Activated CD4-positive, alpha-beta T cell treated with anti-CD3 and anti-CD28 coated beads for 36 hours (primary cell): ENCODE measurements around the gene PITPNC1. TPM values are rescaled to one million over a fixed set of nuclear protein-coding genes. Genes with fewer than 3 reads are reported as not detected.
"Not testable (repeated sequence)": the region's sequence is repeated elsewhere in the genome, so short reads cannot be mapped to it uniquely, and the experiment has no call there.

ENCODE experiments used
- ATAC-seq: fragments of 200-7000 bp; cut with Tn5 transposase; one replicate; pipeline ENCODE4 v1.10.0; 2021; ENCODE audit warnings: mild to moderate bottlenecking, moderate library complexity
- CTCF ChIA-PET: fragments of 350-600 bp; sonication (Branson Sonifier 250); formaldehyde crosslinking; loops from one replicate; lab custom pipeline; 2021; ENCODE audit warnings: antibody characterized with exemption; lab: Charles Lee
- POLR2A ChIA-PET: fragments of 350-600 bp; sonication (Branson Sonifier 250); formaldehyde crosslinking; loops from one replicate; lab custom pipeline; 2021; ENCODE audit warnings: antibody characterized with exemption, inconsistent platforms; lab: Charles Lee
- DNase-seq: peaks from one replicate; pipeline ENCODE4 v3.0.0-alpha.2; 2020
- H3K27ac Mint-ChIP-seq: one replicate; pipeline ENCODE4 v1.8.0; 2021; ENCODE audit warnings: mixed read lengths
- H3K27me3 Mint-ChIP-seq: one replicate; pipeline ENCODE4 v1.8.0; 2021; ENCODE audit warnings: mixed read lengths
- H3K36me3 Mint-ChIP-seq: one replicate; pipeline ENCODE4 v1.8.0; 2021; ENCODE audit warnings: low read depth, mixed read lengths
- H3K4me1 Mint-ChIP-seq: one replicate; pipeline ENCODE4 v1.8.0; 2021; ENCODE audit warnings: mixed read lengths
- H3K4me3 Mint-ChIP-seq: one replicate; pipeline ENCODE4 v1.8.0; 2021; ENCODE audit warnings: mild to moderate bottlenecking, moderate library complexity, mixed read lengths
- H3K9me3 Mint-ChIP-seq: one replicate; pipeline ENCODE4 v1.8.0; 2021; ENCODE audit warnings: low read depth, mixed read lengths
- intact Hi-C, 2 experiments: fragments of 100-400 bp; cut with DNase I in 1 of 2; cut with micrococcal nuclease in 1 of 2; formaldehyde crosslinking; loops; one replicate each; pipeline versions ENCODE4 v1.14.2 to v1.15.1; 2022 to 2024; cut with DNase I, micrococcal nuclease
- total RNA-seq, 2 experiments: library from RNA; stranded (reverse); gene quantifications; one replicate each; pipeline ENCODE4 v1.2.3, GENCODE V29; 2021

The PITPNC1 gene
- total RNA-seq, 2 experiments from 2014 or later, result 41.6 to 56.3 TPM

GRCh38 chr17:67378454-67379250, 1.6 kb downstream of the PITPNC1 start:
- DNase-seq (peak; percentile 90), ATAC-seq (peak; percentile 47)
- CTCF ChIA-PET, result interaction anchor here (0.5 to 8.7 kb wide), 37 partner anchors 9 to 946 kb away, joined by 3 to 171 read pairs (median 4); partner anchors contain the start of genes NOL11 and PSMD12
- Mint-ChIP-seq H3K9me3 (peaks cover 3% of the 10 kb centered on the region), H3K27me3 (no peaks in the 10 kb centered on the region), H3K36me3 (peaks cover 22% of the 10 kb centered on the region), H3K27ac (peak overlapping the region; percentile 93), H3K4me3 (peak overlapping the region; percentile 83), H3K4me1 (peaks cover 49% of the 10 kb centered on the region)
- intact Hi-C loops, result loop anchor here (1.0 to 10.0 kb wide), 7 partner anchors 12 to 659 kb away; partner anchors contain the start of genes C17orf58 (in 1 of the 2) and KPNA2 (in 1 of the 2)
- POLR2A ChIA-PET, result interaction anchor here (0.9 to 1.8 kb wide), 10 partner anchors 12 to 103 kb away, joined by 3 to 7 read pairs (median 4); partner anchors contain the start of gene PSMD12

GRCh38 chr17:67379251-67379630, 2.2 kb downstream of the PITPNC1 start:
- Mint-ChIP-seq H3K36me3 (peaks cover 26% of the 10 kb centered on the region), H3K27me3 (no peaks in the 10 kb centered on the region), H3K9me3 (peaks cover 3% of the 10 kb centered on the region), H3K4me3 (peak overlapping the region; percentile 83), H3K4me1 (peaks cover 51% of the 10 kb centered on the region), H3K27ac (peak overlapping the region; percentile 93)
- ChIA-PET POLR2A (interaction anchor here (0.9 to 1.8 kb wide), 6 partner anchors 11 to 103 kb away, joined by 3 to 6 read pairs (median 4); no protein-coding TSS in a partner anchor), CTCF (interaction anchor here (0.5 to 8.7 kb wide), 28 partner anchors 10 to 338 kb away, joined by 3 to 171 read pairs (median 5); partner anchors contain the start of genes NOL11 and PSMD12)
- no peak for ATAC-seq
- DNase-seq, result no peak
- intact Hi-C loops, result loop anchor here (1.0 to 10.0 kb wide), 5 partner anchors 53 to 658 kb away; partner anchors contain the start of genes C17orf58 (in 1 of the 2) and KPNA2 (in 1 of the 2)

- Mint-ChIP-seq H3K27ac (peak overlapping the region; percentile 60), H3K9me3 (peaks cover 3% of the 10 kb centered on the region), H3K4me3 (no peak overlapping the region), H3K36me3 (peaks cover 31% of the 10 kb centered on the region), H3K4me1 (peaks cover 45% of the 10 kb centered on the region), H3K27me3 (no peaks in the 10 kb centered on the region)
- no peak for ATAC-seq
- intact Hi-C loops, result no loop called here
- no peak for DNase-seq
- ChIA-PET CTCF (interaction anchor here (1.0 to 9.6 kb wide), 3 partner anchors 19 to 95 kb away, joined by 3 to 107 read pairs (median 4); no protein-coding TSS in a partner anchor), POLR2A (interaction anchor here (0.6 to 1.7 kb wide), 3 partner anchors 59 to 103 kb away, joined by 3 to 5 read pairs (median 3); no protein-coding TSS in a partner anchor)
These were observed 4.8 kb downstream of the PITPNC1 start for GRCh38 chr17:67381929-67382257.

- no peaks in the 10 kb centered on the region for H3K9me3 Mint-ChIP-seq
- H3K27me3 Mint-ChIP-seq, result no peaks in the 10 kb centered on the region
- no peak overlapping the region for H3K4me3 Mint-ChIP-seq
- CTCF ChIA-PET, result interaction anchor here (0.6 to 9.6 kb wide), 12 partner anchors 9 to 414 kb away, joined by 3 to 107 read pairs (median 5); partner anchors contain the start of gene PITPNC1
- POLR2A ChIA-PET, result interaction anchor here (0.7 to 1.4 kb wide), 2 partner anchors 17 to 37 kb away, joined by 3 to 6 read pairs; no protein-coding TSS in a partner anchor
- H3K27ac Mint-ChIP-seq, result peak overlapping the region; percentile 27
- DNase-seq (no peak), ATAC-seq (no peak)
- intact Hi-C loops, result no loop called here
- H3K36me3 Mint-ChIP-seq, result peaks cover 28% of the 10 kb centered on the region
- H3K4me1 Mint-ChIP-seq, result peaks cover 68% of the 10 kb centered on the region
These were observed 8.3 kb downstream of the PITPNC1 start for GRCh38 chr17:67385122-67385988.

GRCh38 chr17:67386965-67387551, 10.0 kb downstream of the PITPNC1 start:
- POLR2A ChIA-PET, result interaction anchor here (0.7 kb wide), 1 partner anchor 83 kb away, joined by 3 read pairs; no protein-coding TSS in a partner anchor
- H3K4me3 Mint-ChIP-seq, result no peak overlapping the region
- intact Hi-C loops, result loop anchor here (1.0 kb wide), 1 partner anchor 88 kb away; no protein-coding TSS in a partner anchor

GRCh38 chr17:67388536-67388935, 11.5 kb downstream of the PITPNC1 start:
- POLR2A ChIA-PET, ATAC-seq, intact Hi-C loops, H3K27me3 Mint-ChIP-seq, H3K9me3 Mint-ChIP-seq, H3K4me3 Mint-ChIP-seq: not testable (repeated sequence)
- Mint-ChIP-seq H3K36me3 (peaks cover 27% of the 10 kb centered on the region), H3K27ac (peak overlapping the region; percentile 75), H3K4me1 (peaks cover 79% of the 10 kb centered on the region)
- DNase-seq, result peak; percentile 39
- CTCF ChIA-PET, result interaction anchor here (0.6 to 9.6 kb wide), 13 partner anchors 11 to 436 kb away, joined by 3 to 107 read pairs (median 5); partner anchors contain the start of gene PITPNC1

More at GRCh38 chr17:67386965-67387551, 10.0 kb downstream of the PITPNC1 start:
- Mint-ChIP-seq H3K9me3 (no peaks in the 10 kb centered on the region), H3K4me1 (peaks cover 74% of the 10 kb centered on the region), H3K27ac (peak overlapping the region; percentile 72), H3K27me3 (no peaks in the 10 kb centered on the region), H3K36me3 (peaks cover 26% of the 10 kb centered on the region)
- ATAC-seq (no peak), DNase-seq (peak; percentile 87)
- CTCF ChIA-PET, result interaction anchor here (0.6 to 9.6 kb wide), 23 partner anchors 10 to 307 kb away, joined by 3 to 107 read pairs (median 6); partner anchors contain the start of gene PITPNC1

GRCh38 chr17:67388986-67389385, 11.9 kb downstream of the PITPNC1 start:
- H3K27me3 Mint-ChIP-seq, result no peaks in the 10 kb centered on the region
- H3K4me1 Mint-ChIP-seq, result peaks cover 83% of the 10 kb centered on the region
- DNase-seq, result no peak
- peak overlapping the region; percentile 75 for H3K27ac Mint-ChIP-seq
- CTCF ChIA-PET, result interaction anchor here (0.6 to 9.6 kb wide), 10 partner anchors 10 to 436 kb away, joined by 3 to 107 read pairs (median 4); partner anchors contain the start of gene PITPNC1
- POLR2A ChIA-PET, result interaction anchor here (1.2 kb wide), 1 partner anchor 53 kb away, joined by 3 read pairs; no protein-coding TSS in a partner anchor
- no peaks in the 10 kb centered on the region for H3K9me3 Mint-ChIP-seq
- intact Hi-C loops, result no loop called here
- no peak for ATAC-seq
- H3K36me3 Mint-ChIP-seq, result peaks cover 23% of the 10 kb centered on the region
- H3K4me3 Mint-ChIP-seq, result no peak overlapping the region

- Mint-ChIP-seq H3K4me3 (peak overlapping the region; percentile 66), H3K27ac (peak overlapping the region; percentile 95), H3K9me3 (no peaks in the 10 kb centered on the region), H3K36me3 (peaks cover 22% of the 10 kb centered on the region), H3K4me1 (peaks cover 89% of the 10 kb centered on the region), H3K27me3 (no peaks in the 10 kb centered on the region)
- DNase-seq, result no peak
- CTCF ChIA-PET, result interaction anchor here (1.0 to 9.6 kb wide), 11 partner anchors 9 to 86 kb away, joined by 3 to 107 read pairs (median 6); partner anchors contain the start of gene PITPNC1
- POLR2A ChIA-PET, result interaction anchor here (0.6 to 1.9 kb wide), 14 partner anchors 9 to 1825 kb away, joined by 3 to 15 read pairs (median 6); no protein-coding TSS in a partner anchor
- no peak for ATAC-seq
- intact Hi-C loops, result loop anchor here (1.0 to 2.0 kb wide), 8 partner anchors 12 to 92 kb away; partner anchors contain the start of gene PSMD12 (in 1 of the 2)
These were observed 13.0 kb downstream of the PITPNC1 start for GRCh38 chr17:67390006-67390645.

- Mint-ChIP-seq H3K4me3 (peak overlapping the region; percentile 66), H3K27ac (peak overlapping the region; percentile 95), H3K27me3 (no peaks in the 10 kb centered on the region), H3K4me1 (peaks cover 88% of the 10 kb centered on the region), H3K9me3 (no peaks in the 10 kb centered on the region), H3K36me3 (peaks cover 22% of the 10 kb centered on the region)
- peak; percentile 90 for ATAC-seq
- intact Hi-C loops, result loop anchor here (1.0 to 2.0 kb wide), 8 partner anchors 13 to 91 kb away; partner anchors contain the start of gene PSMD12 (in 1 of the 2)
- ChIA-PET CTCF (interaction anchor here (1.0 to 9.6 kb wide), 8 partner anchors 13 to 86 kb away, joined by 3 to 107 read pairs (median 8); partner anchors contain the start of gene PITPNC1), POLR2A (interaction anchor here (0.5 to 1.9 kb wide), 14 partner anchors 8 to 261 kb away, joined by 3 to 15 read pairs (median 6); no protein-coding TSS in a partner anchor)
- peak; percentile 86 for DNase-seq
These were observed 13.7 kb downstream of the PITPNC1 start for GRCh38 chr17:67390646-67391361.
